Gastroesophageal sphincter (tissue), 3 donors: ENCODE data around the gene GRM7.

Experiments
- CTCF ChIP-seq, 4 experiments: fragments of 200-600 bp in 2 of 4; fragments of 450-650 bp in 2 of 4; sonication (generic) in 1 of 4; IDR thresholded peaks; one replicate each; pipeline ENCODE4 v1.5.1; 2017 to 2019; ENCODE audit warnings: antibody characterized with exemption in 4 of 4, mild to moderate bottlenecking in 2 of 4, moderate library complexity in 2 of 4
- POLR2A ChIP-seq, 2 donors: fragments of 450-650 bp; IDR thresholded peaks; one replicate each; pipeline ENCODE4 v1.6.1; 2017; ENCODE audit warnings: antibody characterized with exemption in 2 of 2, mild to moderate bottlenecking in 2 of 2, moderate library complexity in 1 of 2

GRCh38 chr3:7637694-7638093 is 776.8 kb downstream of the GRM7 start:
- TF ChIP-seq CTCF (IDR thresholded peaks at IDR 0.05) (no peak), POLR2A (IDR thresholded peaks at IDR 0.05) (no peak)
